Liver (tissue), 3 donors: ENCODE data around the gene CNTN1.

Experiments
- EGR1 ChIP-seq, 2 donors: IDR thresholded peaks; 2 replicates each; pipeline ENCODE4 v1.6.1; 2016 to 2018; ENCODE audit warnings: antibody characterized with exemption in 2 of 2, low read depth in 2 of 2
- FOXA1 ChIP-seq: IDR thresholded peaks from 2 replicates; pipeline ENCODE4 v1.6.1; 2016; ENCODE audit warnings: antibody characterized with exemption
- GABPA ChIP-seq, 2 donors: IDR thresholded peaks in 1 of 2; conservative IDR thresholded peaks in 1 of 2; 2 replicates each; pipeline ENCODE4 v1.6.1; 2016; ENCODE audit warnings: antibody characterized with exemption in 2 of 2, mild to moderate bottlenecking in 1 of 2, moderate library complexity in 1 of 2
- JUND ChIP-seq, 2 donors: IDR thresholded peaks; 2 replicates each; pipeline ENCODE4 v1.6.1; 2016; ENCODE audit warnings: antibody characterized with exemption in 2 of 2
- RAD21 ChIP-seq, 2 donors: IDR thresholded peaks; 2 replicates each; pipeline ENCODE4 v1.6.1; 2016; ENCODE audit warnings: antibody characterized with exemption in 2 of 2, mild to moderate bottlenecking in 2 of 2
- RXRA ChIP-seq, 2 donors: IDR thresholded peaks; 2 replicates each; pipeline ENCODE4 v1.6.1; 2017 to 2018; ENCODE audit warnings: antibody characterized with exemption in 2 of 2, mild to moderate bottlenecking in 1 of 2
- SP1 ChIP-seq: IDR thresholded peaks from 2 replicates; pipeline ENCODE4 v1.6.1; 2018; ENCODE audit warnings: antibody characterized with exemption, mild to moderate bottlenecking
- TAF1 ChIP-seq: conservative IDR thresholded peaks from 2 replicates; pipeline ENCODE4 v1.6.1; 2016; ENCODE audit warnings: antibody characterized with exemption, mild to moderate bottlenecking
- TF ChIP-seq, protein P1 (sequence below): fragments of 150-350 bp; IDR thresholded peaks from 2 replicates; pipeline ENCODE4 v1.5.1; 2017; ENCODE audit warnings: improper control_type of control experiment, low read depth, low read length; ENCODE audit not compliant: missing input control
- TF ChIP-seq, protein P2 (sequence below): IDR thresholded peaks from 2 replicates; pipeline ENCODE4 v1.6.1; 2016; ENCODE audit warnings: antibody characterized with exemption
- TF ChIP-seq, protein P3 (sequence below): IDR thresholded peaks from 2 replicates; pipeline ENCODE4 v1.6.1; 2016; ENCODE audit warnings: antibody characterized with exemption
- TF ChIP-seq, protein P4 (sequence below): IDR thresholded peaks from 2 replicates; pipeline ENCODE4 v1.6.1; 2016; ENCODE audit warnings: antibody characterized with exemption, mild to moderate bottlenecking
- TF ChIP-seq, protein P5 (sequence below): IDR thresholded peaks from 2 replicates; pipeline ENCODE4 v1.6.1; 2016; ENCODE audit warnings: antibody characterized with exemption
- donor health status: healthy.
- donor health status: healthy.

DNA sequence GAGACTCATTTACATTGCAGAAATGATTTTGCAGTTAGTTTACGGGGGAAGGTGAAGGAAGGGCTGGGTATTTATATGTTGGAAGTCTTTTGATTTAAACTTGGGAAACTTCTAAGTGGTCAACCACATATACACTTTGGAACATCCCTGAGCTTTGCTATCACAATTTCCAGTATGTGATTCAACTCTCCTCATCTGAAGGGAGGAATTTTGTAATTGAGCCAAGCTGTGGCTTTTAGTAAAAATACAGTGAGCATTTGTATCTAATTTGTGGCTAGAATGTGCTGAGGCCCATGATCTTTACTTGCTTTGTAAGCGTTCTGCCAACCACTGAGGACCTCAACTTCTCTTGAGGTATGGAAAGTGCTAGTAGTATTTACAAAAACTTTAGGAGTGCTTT lies 260.8 kb downstream of the CNTN1 start:
- TF ChIP-seq, protein P1, sequence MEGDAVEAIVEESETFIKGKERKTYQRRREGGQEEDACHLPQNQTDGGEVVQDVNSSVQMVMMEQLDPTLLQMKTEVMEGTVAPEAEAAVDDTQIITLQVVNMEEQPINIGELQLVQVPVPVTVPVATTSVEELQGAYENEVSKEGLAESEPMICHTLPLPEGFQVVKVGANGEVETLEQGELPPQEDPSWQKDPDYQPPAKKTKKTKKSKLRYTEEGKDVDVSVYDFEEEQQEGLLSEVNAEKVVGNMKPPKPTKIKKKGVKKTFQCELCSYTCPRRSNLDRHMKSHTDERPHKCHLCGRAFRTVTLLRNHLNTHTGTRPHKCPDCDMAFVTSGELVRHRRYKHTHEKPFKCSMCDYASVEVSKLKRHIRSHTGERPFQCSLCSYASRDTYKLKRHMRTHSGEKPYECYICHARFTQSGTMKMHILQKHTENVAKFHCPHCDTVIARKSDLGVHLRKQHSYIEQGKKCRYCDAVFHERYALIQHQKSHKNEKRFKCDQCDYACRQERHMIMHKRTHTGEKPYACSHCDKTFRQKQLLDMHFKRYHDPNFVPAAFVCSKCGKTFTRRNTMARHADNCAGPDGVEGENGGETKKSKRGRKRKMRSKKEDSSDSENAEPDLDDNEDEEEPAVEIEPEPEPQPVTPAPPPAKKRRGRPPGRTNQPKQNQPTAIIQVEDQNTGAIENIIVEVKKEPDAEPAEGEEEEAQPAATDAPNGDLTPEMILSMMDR = no peak
- TF ChIP-seq SP1 (no peak), GABPA (IDR thresholded peaks at IDR 0.05 in 1 of 2, conservative IDR thresholded peaks at IDR 0.05 in 1 of 2) (no peak), RXRA (IDR thresholded peaks at IDR 0.05) (no peak), TAF1 (no peak), JUND (IDR thresholded peaks at IDR 0.05) (no peak), EGR1 (IDR thresholded peaks at IDR 0.05; ENCODE audit: low read depth in 2 of 2) (no peak), RAD21 (IDR thresholded peaks at IDR 0.05) (no peak), FOXA1 (no peak)
- TF ChIP-seq, protein P2, sequence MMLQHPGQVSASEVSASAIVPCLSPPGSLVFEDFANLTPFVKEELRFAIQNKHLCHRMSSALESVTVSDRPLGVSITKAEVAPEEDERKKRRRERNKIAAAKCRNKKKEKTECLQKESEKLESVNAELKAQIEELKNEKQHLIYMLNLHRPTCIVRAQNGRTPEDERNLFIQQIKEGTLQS = no peak
- TF ChIP-seq, protein P3, sequence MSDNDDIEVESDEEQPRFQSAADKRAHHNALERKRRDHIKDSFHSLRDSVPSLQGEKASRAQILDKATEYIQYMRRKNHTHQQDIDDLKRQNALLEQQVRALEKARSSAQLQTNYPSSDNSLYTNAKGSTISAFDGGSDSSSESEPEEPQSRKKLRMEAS = no peak
- TF ChIP-seq, protein P4, sequence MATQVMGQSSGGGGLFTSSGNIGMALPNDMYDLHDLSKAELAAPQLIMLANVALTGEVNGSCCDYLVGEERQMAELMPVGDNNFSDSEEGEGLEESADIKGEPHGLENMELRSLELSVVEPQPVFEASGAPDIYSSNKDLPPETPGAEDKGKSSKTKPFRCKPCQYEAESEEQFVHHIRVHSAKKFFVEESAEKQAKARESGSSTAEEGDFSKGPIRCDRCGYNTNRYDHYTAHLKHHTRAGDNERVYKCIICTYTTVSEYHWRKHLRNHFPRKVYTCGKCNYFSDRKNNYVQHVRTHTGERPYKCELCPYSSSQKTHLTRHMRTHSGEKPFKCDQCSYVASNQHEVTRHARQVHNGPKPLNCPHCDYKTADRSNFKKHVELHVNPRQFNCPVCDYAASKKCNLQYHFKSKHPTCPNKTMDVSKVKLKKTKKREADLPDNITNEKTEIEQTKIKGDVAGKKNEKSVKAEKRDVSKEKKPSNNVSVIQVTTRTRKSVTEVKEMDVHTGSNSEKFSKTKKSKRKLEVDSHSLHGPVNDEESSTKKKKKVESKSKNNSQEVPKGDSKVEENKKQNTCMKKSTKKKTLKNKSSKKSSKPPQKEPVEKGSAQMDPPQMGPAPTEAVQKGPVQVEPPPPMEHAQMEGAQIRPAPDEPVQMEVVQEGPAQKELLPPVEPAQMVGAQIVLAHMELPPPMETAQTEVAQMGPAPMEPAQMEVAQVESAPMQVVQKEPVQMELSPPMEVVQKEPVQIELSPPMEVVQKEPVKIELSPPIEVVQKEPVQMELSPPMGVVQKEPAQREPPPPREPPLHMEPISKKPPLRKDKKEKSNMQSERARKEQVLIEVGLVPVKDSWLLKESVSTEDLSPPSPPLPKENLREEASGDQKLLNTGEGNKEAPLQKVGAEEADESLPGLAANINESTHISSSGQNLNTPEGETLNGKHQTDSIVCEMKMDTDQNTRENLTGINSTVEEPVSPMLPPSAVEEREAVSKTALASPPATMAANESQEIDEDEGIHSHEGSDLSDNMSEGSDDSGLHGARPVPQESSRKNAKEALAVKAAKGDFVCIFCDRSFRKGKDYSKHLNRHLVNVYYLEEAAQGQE = no peak
- TF ChIP-seq, protein P5, sequence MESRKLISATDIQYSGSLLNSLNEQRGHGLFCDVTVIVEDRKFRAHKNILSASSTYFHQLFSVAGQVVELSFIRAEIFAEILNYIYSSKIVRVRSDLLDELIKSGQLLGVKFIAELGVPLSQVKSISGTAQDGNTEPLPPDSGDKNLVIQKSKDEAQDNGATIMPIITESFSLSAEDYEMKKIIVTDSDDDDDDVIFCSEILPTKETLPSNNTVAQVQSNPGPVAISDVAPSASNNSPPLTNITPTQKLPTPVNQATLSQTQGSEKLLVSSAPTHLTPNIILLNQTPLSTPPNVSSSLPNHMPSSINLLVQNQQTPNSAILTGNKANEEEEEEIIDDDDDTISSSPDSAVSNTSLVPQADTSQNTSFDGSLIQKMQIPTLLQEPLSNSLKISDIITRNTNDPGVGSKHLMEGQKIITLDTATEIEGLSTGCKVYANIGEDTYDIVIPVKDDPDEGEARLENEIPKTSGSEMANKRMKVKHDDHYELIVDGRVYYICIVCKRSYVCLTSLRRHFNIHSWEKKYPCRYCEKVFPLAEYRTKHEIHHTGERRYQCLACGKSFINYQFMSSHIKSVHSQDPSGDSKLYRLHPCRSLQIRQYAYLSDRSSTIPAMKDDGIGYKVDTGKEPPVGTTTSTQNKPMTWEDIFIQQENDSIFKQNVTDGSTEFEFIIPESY = no peak
